ENCODE results near the gene GPC3. TPM values are rescaled to one million over a fixed set of nuclear protein-coding genes. Genes with fewer than 3 reads are reported as not detected.
A peak's percentile ranks its signal among the peaks of the same experiment; 100 is the strongest.
"Not testable (repeated sequence)": the region's sequence is repeated elsewhere in the genome, so short reads cannot be mapped to it uniquely, and the experiment has no call there.

Gene GPC3
- 1.3 TPM for polyA plus RNA-seq (2013, experiment 1 of 2; ENCODE audit: insufficient read length)
- polyA plus RNA-seq (2013, experiment 2 of 2; ENCODE audit: insufficient read length), result 2.2 TPM

DNA sequence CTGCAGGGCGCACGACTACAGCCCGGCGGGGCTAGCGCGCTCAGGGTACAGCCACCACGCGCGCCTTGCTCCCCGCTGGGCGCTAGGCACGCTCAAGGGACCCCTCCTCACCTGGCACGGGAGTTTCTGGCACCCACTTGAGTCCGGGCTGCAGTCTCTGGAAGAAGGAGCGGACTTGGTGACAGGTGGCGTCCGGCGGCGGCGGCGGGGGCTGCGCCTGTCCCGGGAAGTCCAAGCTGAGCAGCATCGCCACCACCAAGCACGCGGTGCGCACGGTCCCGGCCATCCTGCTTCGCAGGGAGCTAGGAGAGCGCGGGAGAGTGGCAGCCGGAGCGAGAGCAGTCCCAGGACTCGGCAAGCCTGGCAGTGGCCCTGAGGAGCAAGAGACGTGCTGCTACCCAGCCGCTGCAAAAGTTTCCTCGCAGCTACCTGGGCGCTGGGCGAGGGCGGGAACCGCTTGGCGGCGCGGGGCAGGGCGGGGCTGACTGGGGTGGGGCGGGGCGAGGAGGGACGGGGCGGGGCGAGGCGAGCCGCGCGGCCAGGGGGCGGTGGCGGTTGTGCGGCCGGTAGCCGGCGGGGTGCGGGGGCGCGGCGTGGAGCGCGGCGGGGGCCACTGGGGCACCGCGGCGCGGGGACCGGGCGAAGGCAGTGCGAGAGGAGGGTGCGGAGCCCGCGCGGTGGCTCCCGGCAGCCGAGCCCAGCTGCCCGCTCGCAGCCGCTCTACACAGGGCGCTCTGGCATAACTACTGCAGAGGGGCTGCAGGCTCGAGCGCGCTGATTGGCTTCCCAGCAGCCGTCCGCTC, at the start of gene GPC3:
Gene GPC3 (minus strand): TSS at position 431 of the 803 bp plus-strand sequence.
- DNase-seq, result peak; percentile 62

DNA sequence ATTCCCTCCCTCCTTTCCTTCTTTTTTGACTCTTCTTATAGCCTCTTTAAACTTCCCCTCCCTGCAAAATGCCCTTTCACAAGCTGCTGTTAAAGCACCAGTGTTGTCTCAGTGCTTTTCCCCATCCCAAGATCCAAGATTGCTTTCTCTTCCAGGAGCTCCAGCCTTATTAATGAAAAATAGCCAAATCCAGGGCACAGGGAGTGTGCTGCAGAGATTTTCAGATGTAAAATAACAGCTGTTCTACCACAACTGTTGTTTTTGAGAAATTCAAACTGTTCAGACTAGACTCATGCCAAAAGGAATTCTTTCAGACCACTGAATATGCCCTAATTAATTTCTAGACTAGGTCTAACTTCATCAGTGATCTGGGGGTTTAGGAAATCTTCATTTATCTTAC, 47.0 kb upstream of the GPC3 start:
- no peak for DNase-seq

GRCh38 chrX:134026565-134027311, 41.3 kb upstream of the GPC3 start:
- DNase-seq, result peak; percentile 45

- DNase-seq, result no peak
Observed at GRCh38 chrX:134025986-134026545, 40.7 kb upstream of the GPC3 start.

DNA sequence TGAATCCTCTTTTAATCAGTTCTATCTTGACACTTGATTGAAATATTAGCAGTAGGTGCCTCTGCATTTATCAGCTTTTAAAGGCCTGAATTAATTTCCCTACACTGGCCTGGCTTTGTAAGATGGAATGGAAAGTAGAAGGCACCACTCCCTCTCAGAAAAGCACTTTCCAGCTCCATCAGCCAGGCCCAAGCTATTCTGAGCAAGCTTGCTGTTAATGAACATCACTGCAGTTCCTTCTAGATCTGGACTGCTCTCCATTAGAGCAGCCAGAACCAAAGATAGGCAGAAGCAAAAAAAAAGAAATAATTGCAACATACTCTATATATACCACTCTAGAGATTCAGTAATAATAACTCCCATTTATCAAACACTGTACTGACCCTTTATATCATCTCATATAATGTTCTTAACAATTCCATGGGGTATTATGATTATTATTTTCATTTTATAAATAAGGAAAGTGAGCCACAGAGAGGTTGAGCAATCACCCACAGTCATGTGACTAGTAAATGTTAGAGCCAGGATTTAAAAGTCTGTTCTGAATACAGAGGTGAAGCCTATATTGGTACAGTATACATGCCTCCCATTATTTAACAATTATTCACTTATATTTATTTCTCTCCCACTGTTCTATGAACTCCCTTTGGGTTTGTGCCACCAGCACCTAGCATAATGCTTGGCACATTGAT, 39.4 kb upstream of the GPC3 start:
- DNase-seq, result no peak

GRCh38 chrX:134023851-134024281, 38.5 kb upstream of the GPC3 start:
- DNase-seq, result no peak

- no peak for DNase-seq
Observed at GRCh38 chrX:134020910-134021309, 35.5 kb upstream of the GPC3 start.

- no peak for DNase-seq
Observed at GRCh38 chrX:134019567-134020206, 34.3 kb upstream of the GPC3 start.

DNA sequence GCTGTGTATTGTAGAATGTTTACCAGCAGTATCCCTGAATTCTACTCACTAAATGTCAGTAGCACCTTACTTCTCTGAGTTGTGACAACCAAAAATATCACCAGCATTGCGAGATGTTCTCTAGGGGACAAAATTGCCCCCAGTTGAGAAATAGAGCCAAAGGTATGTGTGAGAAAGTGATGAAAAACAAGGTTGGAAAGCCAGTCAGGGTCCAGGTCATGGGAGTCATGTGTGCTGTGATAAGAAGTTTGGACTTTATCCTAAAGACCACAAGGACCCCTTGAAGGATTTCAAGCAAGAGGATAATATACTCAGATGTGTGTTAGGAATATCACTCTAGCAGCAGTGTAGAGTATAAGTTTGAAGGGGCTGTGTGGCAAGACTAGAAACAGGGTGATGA, 30.9 kb upstream of the GPC3 start:
- DNase-seq, result not testable (repeated sequence)

GRCh38 chrX:134015510-134015909, 30.1 kb upstream of the GPC3 start:
- DNase-seq, result not testable (repeated sequence)

DNA sequence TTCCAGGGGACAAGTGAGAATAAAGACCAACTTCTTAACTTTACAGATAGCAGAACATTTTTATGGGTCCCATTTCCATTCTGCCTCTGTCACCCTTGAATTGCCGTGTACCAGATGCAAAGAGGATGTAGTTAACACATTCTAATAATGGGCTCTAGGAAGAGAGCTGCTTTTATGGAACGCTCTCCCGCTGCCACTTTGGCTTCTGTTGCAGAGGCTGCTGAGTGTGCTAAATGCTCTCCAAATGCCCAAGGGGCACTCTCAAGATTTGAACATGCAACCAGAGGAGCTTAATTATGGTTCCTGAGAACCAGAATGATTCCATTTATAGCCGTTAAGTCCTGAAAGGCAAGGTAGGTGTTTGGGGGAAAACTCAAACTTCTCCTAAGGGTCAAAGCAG, 28.1 kb upstream of the GPC3 start:
- no peak for DNase-seq

GRCh38 chrX:134013092-134013497, 27.7 kb upstream of the GPC3 start:
- DNase-seq, result peak; percentile 51

GRCh38 chrX:134010690-134011089, 25.3 kb upstream of the GPC3 start:
- no peak for DNase-seq

GRCh38 chrX:134007716-134008115, 22.3 kb upstream of the GPC3 start:
- no peak for DNase-seq

GRCh38 chrX:134006484-134007161, 21.2 kb upstream of the GPC3 start:
- DNase-seq, result no peak

GRCh38 chrX:134004084-134004483, 18.7 kb upstream of the GPC3 start:
- DNase-seq, result peak; percentile 74

GRCh38 chrX:134002921-134003615, 17.7 kb upstream of the GPC3 start:
- no peak for DNase-seq

DNA sequence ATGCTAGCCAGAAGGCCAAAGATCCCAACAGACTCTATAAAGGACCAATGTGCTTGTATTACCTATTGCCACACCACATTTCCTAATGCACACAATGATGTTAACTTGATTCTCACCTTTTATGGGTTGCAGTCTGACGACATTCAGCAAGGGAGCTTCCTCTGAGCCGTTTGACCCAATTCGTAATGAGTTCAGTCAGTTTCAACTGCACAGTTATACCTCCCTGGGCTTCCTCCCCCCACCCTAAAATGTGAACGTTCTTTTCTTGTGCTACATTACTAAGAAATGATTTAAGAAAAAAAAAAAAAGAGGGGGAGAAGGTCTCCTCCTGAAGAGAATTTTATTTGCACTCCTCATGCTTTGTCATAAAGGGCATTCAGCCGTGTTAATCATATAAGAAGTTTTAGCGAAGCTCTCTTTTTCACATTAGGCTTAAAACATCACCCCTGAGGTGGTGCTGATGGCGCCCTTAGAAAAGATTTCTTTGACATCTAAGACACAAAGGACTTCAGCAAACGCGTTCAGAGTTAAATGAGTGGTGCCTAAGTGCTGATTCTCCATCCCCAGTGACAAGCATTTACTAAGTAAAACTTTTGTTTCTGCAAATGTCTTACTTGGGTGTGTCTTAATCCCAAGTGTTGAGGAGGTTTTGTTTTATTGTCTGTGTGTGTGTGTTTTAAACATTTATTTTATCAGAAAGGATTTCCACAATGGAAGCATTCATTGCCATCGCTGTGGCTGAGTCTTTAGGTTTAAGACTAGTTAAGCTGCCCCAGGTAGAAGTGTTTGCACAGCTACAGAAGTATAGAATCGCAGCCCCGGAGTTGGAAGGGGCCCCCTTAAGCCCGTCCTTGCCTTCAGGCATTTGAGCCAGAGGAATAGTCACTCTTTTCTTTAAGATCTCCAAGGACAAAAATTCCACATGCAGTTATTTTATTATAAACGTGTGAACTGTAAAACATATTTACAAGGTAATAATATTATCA, 15.2 kb upstream of the GPC3 start:
- DNase-seq, result no peak

DNA sequence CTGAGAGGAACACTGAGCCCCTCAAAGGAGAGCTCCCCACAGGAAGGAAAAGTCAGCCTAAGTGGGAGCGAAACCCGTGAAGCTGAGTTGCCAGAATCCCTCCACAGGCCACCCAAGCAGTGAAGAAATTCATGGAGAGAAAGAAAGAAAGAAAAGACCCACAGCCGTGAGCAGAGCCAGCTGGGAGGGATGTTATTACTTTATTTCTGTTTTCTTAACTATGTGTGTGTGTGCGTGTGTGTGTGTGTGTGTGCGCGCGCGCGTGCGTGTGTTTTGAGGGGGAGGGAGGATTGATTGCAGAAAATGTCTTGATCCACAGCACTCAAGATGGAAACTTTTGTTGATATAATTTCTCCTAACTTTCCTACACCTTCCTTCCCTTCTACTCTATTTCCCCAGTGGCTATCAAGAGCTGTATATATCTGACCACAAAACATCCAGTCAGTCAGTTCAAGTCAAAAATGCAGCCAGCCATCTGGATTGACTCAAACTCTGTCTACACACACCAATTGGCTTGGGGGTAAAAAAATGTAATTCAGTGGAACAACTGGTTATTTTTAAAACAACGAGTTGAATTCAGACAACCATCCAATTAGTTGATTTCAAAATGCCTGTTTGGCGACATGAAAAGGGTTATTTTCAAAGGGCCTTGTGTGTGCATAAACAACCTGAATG, 13.8 kb upstream of the GPC3 start:
- peak; percentile 27 for DNase-seq

Data from fibroblast of skin of back (primary cell).